GM23248 (cell line): ENCODE data around the gene CNOT3. TPM values are rescaled to one million over a fixed set of nuclear protein-coding genes. Genes with fewer than 3 reads are reported as not detected.
"Not testable (repeated sequence)": the region's sequence is repeated elsewhere in the genome, so short reads cannot be mapped to it uniquely, and the experiment has no call there.

ENCODE experiments used
- DNase-seq: peaks from one replicate; pipeline ENCODE4 v3.0.0-alpha.2; 2015
- H2AFZ ChIP-seq: fragments of 200-600 bp; sonication (generic); 2 replicates; pipeline ENCODE4 v1.6.1; 2016; ENCODE audit warnings: antibody characterized with exemption
- H3F3A ChIP-seq: fragments of 200-600 bp; sonication (generic); 2 replicates; pipeline ENCODE4 v1.6.1; 2016; ENCODE audit warnings: mild to moderate bottlenecking, antibody characterized with exemption, mixed run types; ENCODE audit not compliant: insufficient read depth
- H3K27ac ChIP-seq: fragments of 200-600 bp; sonication (generic); 2 replicates; pipeline ENCODE4 v1.5.1; 2016; ENCODE audit warnings: mild to moderate bottlenecking
- H3K27me3 ChIP-seq: fragments of 200-600 bp; sonication (generic); replicated peaks from 2 replicates; pipeline ENCODE4 v1.6.1; 2016; ENCODE audit warnings: mild to moderate bottlenecking; ENCODE audit not compliant: insufficient read depth
- H3K36me3 ChIP-seq: fragments of 200-600 bp; sonication (generic); 2 replicates; pipeline ENCODE4 v1.6.1; 2016; ENCODE audit warnings: low read depth, mild to moderate bottlenecking
- H3K4me1 ChIP-seq: fragments of 200-600 bp; sonication (generic); 2 replicates; pipeline ENCODE4 v1.6.1; 2016; ENCODE audit warnings: mild to moderate bottlenecking; ENCODE audit not compliant: insufficient read depth
- H3K4me2 ChIP-seq: fragments of 200-600 bp; sonication (generic); one replicate; pipeline ENCODE4 v1.6.1; 2016; ENCODE audit warnings: mild to moderate bottlenecking; ENCODE audit not compliant: unreplicated experiment
- H3K4me3 ChIP-seq: fragments of 200-600 bp; sonication (generic); 2 replicates; pipeline ENCODE4 v1.5.1; 2016; ENCODE audit warnings: mild to moderate bottlenecking
- H3K79me2 ChIP-seq: fragments of 200-600 bp; sonication (generic); 2 replicates; pipeline ENCODE4 v1.6.1; 2016; ENCODE audit warnings: mild to moderate bottlenecking; ENCODE audit not compliant: insufficient read depth
- H3K9ac ChIP-seq: fragments of 200-600 bp; sonication (generic); 2 replicates; pipeline ENCODE4 v1.6.1; 2016; ENCODE audit warnings: mild to moderate bottlenecking
- H3K9me2 ChIP-seq: fragments of 200-600 bp; sonication (generic); 2 replicates; pipeline ENCODE4 v1.6.1; 2016; ENCODE audit warnings: mixed run types, mild to moderate bottlenecking, moderate library complexity; ENCODE audit not compliant: insufficient read depth
- H3K9me3 ChIP-seq: fragments of 200-600 bp; sonication (generic); one replicate; pipeline ENCODE4 v1.6.1; 2017; ENCODE audit warnings: low read depth
- H4K20me1 ChIP-seq: fragments of 200-600 bp; sonication (generic); 2 replicates; pipeline ENCODE4 v1.6.0; 2016; ENCODE audit not compliant: insufficient read depth
- EZH2 ChIP-seq: fragments of 200-600 bp; sonication (generic); IDR thresholded peaks from 2 replicates; pipeline ENCODE4 v1.6.1; 2018; ENCODE audit warnings: antibody characterized with exemption, mild to moderate bottlenecking; ENCODE audit not compliant: insufficient read depth, poor library complexity, severe bottlenecking
- EZH2phosphoT487 ChIP-seq: fragments of 200-600 bp; sonication (generic); IDR thresholded peaks from 2 replicates; pipeline ENCODE4 v1.6.1; 2018; ENCODE audit warnings: antibody characterized with exemption, moderate library complexity, mild to moderate bottlenecking, low read depth; ENCODE audit not compliant: insufficient read depth
- WGBS, 2 experiments: methylation state at CpG; one replicate each; pipeline ENCODE4 v1.1.6; 2015 to 2017; ENCODE audit warnings: low lambda C conversion rate in 2 of 2, low coverage in 1 of 2; ENCODE audit errors: missing lambda C conversion rate in 2 of 2; 5-methylcytosine and 5-hydroxymethylcytosine counted together
- in situ Hi-C: fragments of 300-500 bp; cut with MboI; formaldehyde crosslinking; loops from 2 replicates; pipeline ENCODE4 v1.15.0; 2020
- polyA plus RNA-seq: library from polyadenylated mRNA; unstranded; fragments of >200 nt; fragmentation: Nextera tagmentation; extraction: Ambion mirVana; gene quantifications from 2 replicates; pipeline ENCODE4 v1.2.1, GENCODE V29; 2016
- total RNA-seq: library from RNA; depleted of rRNA; stranded (reverse); fragments of >200 nt; shearing (Covaris generic); gene quantifications from 2 replicates; pipeline ENCODE4 v1.2.3, GENCODE V29; 2014

The CNOT3 gene
- total and polyA plus RNA-seq, 2 experiments from 2014 or later: 8.9 to 19.4 TPM

DNA sequence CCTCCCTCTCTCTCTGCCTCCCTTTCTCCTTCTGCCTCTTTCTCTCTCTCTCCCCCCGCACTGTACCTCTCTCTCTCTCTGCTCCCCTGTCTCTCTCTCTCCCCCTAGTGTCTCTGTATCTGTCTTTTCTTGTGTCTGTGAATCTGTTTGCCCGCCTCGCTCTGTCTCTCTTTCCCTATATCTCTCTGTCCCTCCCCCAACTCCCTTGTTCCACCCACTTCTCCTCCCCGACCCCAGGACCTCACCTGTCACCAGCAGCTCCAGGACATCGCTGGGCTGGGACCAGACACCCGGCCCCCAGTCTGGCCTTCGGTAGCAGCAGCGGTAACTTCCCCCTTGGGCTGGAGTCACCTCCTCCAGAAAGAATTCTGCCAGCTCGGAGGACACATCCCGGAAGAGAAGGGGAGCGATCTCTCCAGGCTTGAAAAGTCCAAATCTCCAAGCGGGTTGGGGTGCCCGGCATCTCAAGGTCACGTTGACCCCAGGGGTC lies 40.9 kb upstream of the CNOT3 start:
- peak overlapping the region; percentile 96 for H2AFZ ChIP-seq
- 11 to 14% methylated on average over 10 to 14 of the region's 14 CpGs for WGBS, 2 experiments
- no peaks in the 10 kb centered on the region for H3K36me3 ChIP-seq
- peak overlapping the region; percentile 72 for H3K9ac ChIP-seq
- peak; percentile 66 for DNase-seq
- no peaks in the 10 kb centered on the region for H3K9me3 ChIP-seq
- no peaks in the 10 kb centered on the region for H3F3A ChIP-seq
- peak overlapping the region; percentile 91 for H3K4me2 ChIP-seq
- H3K4me1 ChIP-seq: no peaks in the 10 kb centered on the region
- in situ Hi-C loops: no loop called here
- H3K79me2 ChIP-seq: no peaks in the 10 kb centered on the region
- H3K27me3 ChIP-seq: no peaks in the 10 kb centered on the region
- no peaks in the 10 kb centered on the region for H3K9me2 ChIP-seq
- TF ChIP-seq EZH2 (no peak), EZH2phosphoT487 (no peak)
- H3K4me3 ChIP-seq: peak overlapping the region; percentile 73
- peak overlapping the region; percentile 22; the same call in 1 of the 2 replicates for H3K27ac ChIP-seq
- no peaks in the 10 kb centered on the region for H4K20me1 ChIP-seq

DNA sequence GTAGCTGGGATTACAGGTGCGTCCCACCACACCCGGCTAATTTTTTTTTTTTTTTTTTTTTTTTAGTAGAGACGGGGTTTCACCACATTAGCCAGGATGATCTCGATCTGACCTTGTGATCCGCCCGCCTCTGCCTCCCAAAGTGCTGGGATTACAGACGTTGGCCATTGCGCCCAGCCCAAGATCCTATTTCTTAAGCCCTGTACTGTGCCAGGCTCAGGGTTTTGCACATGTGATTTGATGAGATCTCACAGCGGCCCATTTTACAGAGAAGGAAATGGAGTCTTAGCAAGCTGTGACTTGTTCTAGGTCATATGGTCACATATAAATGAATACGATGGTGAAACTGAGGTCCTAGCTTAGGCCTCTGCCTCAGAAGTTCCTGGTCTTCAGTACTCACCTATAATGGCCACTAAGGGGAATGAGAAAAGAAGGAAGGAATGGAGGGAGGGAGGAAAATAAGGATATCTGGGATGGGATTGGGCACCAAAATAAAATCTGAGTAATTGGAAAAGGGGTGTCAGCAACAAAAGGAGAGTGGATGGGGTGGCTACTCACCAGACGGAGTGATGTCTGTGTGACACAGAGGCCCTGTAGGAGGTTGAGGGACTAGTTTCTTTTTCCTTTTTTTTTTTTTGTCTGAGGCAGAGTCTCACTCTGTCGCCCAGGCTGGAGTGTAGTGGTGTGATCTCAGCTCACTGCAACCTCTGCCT lies 38.2 kb upstream of the CNOT3 start:
- no peak for DNase-seq
- Histone ChIP-seq H3F3A (no peaks in the 10 kb centered on the region), H3K79me2 (peaks cover 17% of the 10 kb centered on the region), H3K9ac (no peak overlapping the region), H3K36me3 (no peaks in the 10 kb centered on the region), H3K4me1 (no peaks in the 10 kb centered on the region), H3K27ac (no peak overlapping the region), H3K9me2 (no peaks in the 10 kb centered on the region), H3K4me3 (no peak overlapping the region), H4K20me1 (no peaks in the 10 kb centered on the region), H3K4me2 (no peak overlapping the region), H2AFZ (no peak overlapping the region), H3K27me3 (no peaks in the 10 kb centered on the region), H3K9me3 (no peaks in the 10 kb centered on the region)
- TF ChIP-seq EZH2phosphoT487 (no peak), EZH2 (no peak)
- in situ Hi-C loops: no loop called here
- 84 to 86% methylated on average over 12 of the region's 12 CpGs for WGBS, 2 experiments

DNA sequence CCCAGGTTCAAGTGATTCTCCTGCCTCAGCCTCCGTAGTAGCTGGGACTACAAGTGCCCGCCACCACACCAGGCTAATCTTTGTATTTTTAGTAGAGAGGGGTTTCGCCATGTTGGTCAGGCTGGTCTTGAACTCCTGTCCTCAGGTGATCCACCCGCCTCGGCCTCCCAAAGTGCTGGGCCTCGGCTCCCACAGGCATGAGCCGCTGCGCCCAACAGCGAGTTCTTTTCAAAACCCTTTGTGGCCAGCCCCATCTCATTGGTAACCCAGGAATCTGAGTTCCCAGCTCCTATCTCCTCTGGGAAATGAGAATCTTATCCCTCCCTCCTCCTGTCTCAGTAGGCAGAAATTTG lies 37.7 kb upstream of the CNOT3 start:
- H3F3A ChIP-seq, H3K9me3 ChIP-seq, in situ Hi-C loops, H2AFZ ChIP-seq, H3K27me3 ChIP-seq, H3K9me2 ChIP-seq, H4K20me1 ChIP-seq, H3K4me1 ChIP-seq, H3K27ac ChIP-seq, H3K4me3 ChIP-seq, DNase-seq, H3K9ac ChIP-seq, H3K36me3 ChIP-seq, H3K4me2 ChIP-seq: not testable (repeated sequence)
- 68 to 77% methylated on average over 7 to 9 of the region's 9 CpGs for WGBS, 2 experiments
- peaks cover 22% of the 10 kb centered on the region for H3K79me2 ChIP-seq

DNA sequence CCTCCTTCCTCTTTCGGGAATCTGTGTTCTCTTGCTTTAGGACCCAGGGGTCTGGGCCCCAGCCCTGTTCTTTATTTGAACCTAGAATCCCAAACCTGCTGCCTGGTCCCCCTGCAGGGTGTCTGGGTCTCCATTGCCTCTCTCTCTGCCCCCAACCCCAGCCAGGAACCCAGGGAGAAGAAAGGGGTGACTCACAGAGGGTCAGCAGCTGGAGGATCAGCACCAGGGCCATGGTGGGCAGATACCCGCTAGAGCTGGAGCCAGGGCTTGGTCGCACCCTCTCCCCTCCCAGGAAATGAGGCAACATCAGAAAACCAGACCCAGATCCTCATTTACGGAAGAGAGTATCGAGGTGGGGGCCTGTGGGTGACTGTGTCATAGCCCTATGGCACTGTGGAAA lies 37.0 kb upstream of the CNOT3 start, which contains the start of gene OSCAR:
TSS of gene OSCAR (minus strand) at position 243 of the 400 bp plus-strand sequence. CDS start at position 232, 11 bp downstream.
- in situ Hi-C loops: no loop called here
- H3K4me3 ChIP-seq: no peak within 1 kb of the TSS

More for the DNA sequence above, 37.0 kb upstream of the CNOT3 start, which contains the start of gene OSCAR:
- Histone ChIP-seq H3F3A (no peaks in the 10 kb centered on the region), H3K79me2 (peaks cover 27% of the 10 kb centered on the region), H3K9me3 (no peaks in the 10 kb centered on the region), H3K36me3 (no peaks in the 10 kb centered on the region), H3K9me2 (no peaks in the 10 kb centered on the region), H3K27me3 (no peaks in the 10 kb centered on the region), H4K20me1 (no peaks in the 10 kb centered on the region), H2AFZ (no peak within 1 kb of the TSS), H3K4me2 (no peak within 1 kb of the TSS), H3K27ac (no peak within 1 kb of the TSS), H3K4me1 (no peaks in the 10 kb centered on the region), H3K9ac (no peak within 1 kb of the TSS)
- TF ChIP-seq EZH2 (no peak), EZH2phosphoT487 (no peak)
- 20 to 27% methylated on average over 5 of the region's 5 CpGs for WGBS, 2 experiments
- DNase-seq: no peak
